Measurements from ENCODE around the gene SPRY4. TPM values are rescaled to one million over a fixed set of nuclear protein-coding genes. Genes with fewer than 3 reads are reported as not detected.
"Not testable (repeated sequence)": the region's sequence is repeated elsewhere in the genome, so short reads cannot be mapped to it uniquely, and the experiment has no call there.

Gene SPRY4
- total RNA-seq, 1 donor from 2014 or later: 74.2 TPM

DNA sequence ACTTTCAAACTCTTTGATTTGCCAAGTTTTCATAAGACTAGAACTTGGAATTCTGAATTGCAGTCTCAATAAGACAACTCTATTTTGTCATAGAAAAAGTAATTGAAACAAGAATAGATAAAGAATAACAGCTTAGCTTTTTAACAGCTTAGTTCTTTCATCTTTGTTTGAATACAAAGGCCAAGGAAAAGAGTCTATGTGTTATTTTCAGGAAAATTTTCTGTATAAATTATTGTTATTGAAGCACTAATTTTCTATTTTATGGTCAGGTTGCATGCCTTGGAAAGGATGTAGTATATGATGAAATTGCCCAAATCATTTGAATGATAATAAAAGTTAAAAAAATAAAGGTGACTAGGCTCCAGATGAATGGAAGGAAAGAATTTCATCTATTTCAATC is 25.2 kb upstream of the SPRY4 start:
- TF ChIP-seq, protein P1, sequence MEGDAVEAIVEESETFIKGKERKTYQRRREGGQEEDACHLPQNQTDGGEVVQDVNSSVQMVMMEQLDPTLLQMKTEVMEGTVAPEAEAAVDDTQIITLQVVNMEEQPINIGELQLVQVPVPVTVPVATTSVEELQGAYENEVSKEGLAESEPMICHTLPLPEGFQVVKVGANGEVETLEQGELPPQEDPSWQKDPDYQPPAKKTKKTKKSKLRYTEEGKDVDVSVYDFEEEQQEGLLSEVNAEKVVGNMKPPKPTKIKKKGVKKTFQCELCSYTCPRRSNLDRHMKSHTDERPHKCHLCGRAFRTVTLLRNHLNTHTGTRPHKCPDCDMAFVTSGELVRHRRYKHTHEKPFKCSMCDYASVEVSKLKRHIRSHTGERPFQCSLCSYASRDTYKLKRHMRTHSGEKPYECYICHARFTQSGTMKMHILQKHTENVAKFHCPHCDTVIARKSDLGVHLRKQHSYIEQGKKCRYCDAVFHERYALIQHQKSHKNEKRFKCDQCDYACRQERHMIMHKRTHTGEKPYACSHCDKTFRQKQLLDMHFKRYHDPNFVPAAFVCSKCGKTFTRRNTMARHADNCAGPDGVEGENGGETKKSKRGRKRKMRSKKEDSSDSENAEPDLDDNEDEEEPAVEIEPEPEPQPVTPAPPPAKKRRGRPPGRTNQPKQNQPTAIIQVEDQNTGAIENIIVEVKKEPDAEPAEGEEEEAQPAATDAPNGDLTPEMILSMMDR (IDR thresholded peaks at IDR 0.05; ENCODE audit: unreplicated experiment): no peak
- no peak overlapping the region for H3K27ac Mint-ChIP-seq (ENCODE audit: unreplicated experiment)
- H3K36me3 Mint-ChIP-seq (ENCODE audit: low read depth, unreplicated experiment): peaks cover 11% of the 10 kb centered on the region
- H3K27me3 Mint-ChIP-seq (ENCODE audit: unreplicated experiment): peaks cover 1% of the 10 kb centered on the region
- no peak overlapping the region for H3K4me3 Mint-ChIP-seq (ENCODE audit: unreplicated experiment)
- no peaks in the 10 kb centered on the region for H3K9me3 Mint-ChIP-seq (ENCODE audit: unreplicated experiment)
- DNase-seq (ENCODE audit: low spot score): no peak
- H3K4me1 Mint-ChIP-seq (ENCODE audit: unreplicated experiment): peaks cover 9% of the 10 kb centered on the region

DNA sequence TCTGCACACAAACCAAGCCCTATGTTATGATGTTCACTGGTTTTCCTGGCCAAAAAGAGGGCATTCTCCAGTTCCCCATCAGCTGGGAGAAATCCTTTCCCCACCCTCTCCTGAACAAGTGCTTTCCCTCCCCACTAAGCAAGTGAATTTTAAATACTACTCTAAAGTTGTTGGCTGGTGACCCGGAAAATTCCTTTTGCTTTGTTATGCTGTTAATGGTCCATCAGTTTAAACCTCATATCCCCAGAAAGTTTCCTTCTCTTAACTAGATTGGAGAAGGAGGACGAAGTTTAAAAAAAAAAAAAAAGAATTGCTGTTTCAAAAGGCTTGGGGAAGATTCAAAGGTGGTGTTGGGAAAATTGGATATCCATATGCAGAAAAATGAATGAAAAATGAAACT is 21.9 kb upstream of the SPRY4 start:
- H3K27me3 Mint-ChIP-seq (ENCODE audit: unreplicated experiment): peaks cover 5% of the 10 kb centered on the region
- H3K27ac Mint-ChIP-seq (ENCODE audit: unreplicated experiment): no peak overlapping the region
- H3K4me1 Mint-ChIP-seq (ENCODE audit: unreplicated experiment): peaks cover 8% of the 10 kb centered on the region
- no peak for DNase-seq (ENCODE audit: low spot score)
- no peak overlapping the region for H3K4me3 Mint-ChIP-seq (ENCODE audit: unreplicated experiment)
- H3K36me3 Mint-ChIP-seq (ENCODE audit: low read depth, unreplicated experiment): peaks cover 27% of the 10 kb centered on the region
- TF ChIP-seq, protein P1 (IDR thresholded peaks at IDR 0.05; ENCODE audit: unreplicated experiment): no peak
- H3K9me3 Mint-ChIP-seq (ENCODE audit: unreplicated experiment): peaks cover 7% of the 10 kb centered on the region

- not testable (repeated sequence) for H3K4me1 Mint-ChIP-seq (ENCODE audit: unreplicated experiment)
Measured at GRCh38 chr5:142344915-142345314, 20.1 kb upstream of the SPRY4 start.

GRCh38 chr5:142343531-142343930 is 18.7 kb upstream of the SPRY4 start:
- Mint-ChIP-seq H3K36me3 (ENCODE audit: low read depth, unreplicated experiment) (peaks cover 27% of the 10 kb centered on the region), H3K9me3 (ENCODE audit: unreplicated experiment) (peaks cover 7% of the 10 kb centered on the region), H3K27me3 (ENCODE audit: unreplicated experiment) (peaks cover 4% of the 10 kb centered on the region), H3K27ac (ENCODE audit: unreplicated experiment) (no peak overlapping the region), H3K4me3 (ENCODE audit: unreplicated experiment) (peak overlapping the region; percentile 39), H3K4me1 (ENCODE audit: unreplicated experiment) (peaks cover 10% of the 10 kb centered on the region)
- no peak for DNase-seq (ENCODE audit: low spot score)
- TF ChIP-seq, protein P1 (IDR thresholded peaks at IDR 0.05; ENCODE audit: unreplicated experiment): no peak

More at GRCh38 chr5:142344915-142345314, 20.1 kb upstream of the SPRY4 start:
- DNase-seq (ENCODE audit: low spot score); H3K27ac Mint-ChIP-seq (ENCODE audit: unreplicated experiment); H3K27me3 Mint-ChIP-seq (ENCODE audit: unreplicated experiment); H3K9me3 Mint-ChIP-seq (ENCODE audit: unreplicated experiment): not testable (repeated sequence)
- Mint-ChIP-seq H3K4me3 (ENCODE audit: unreplicated experiment) (peak overlapping the region; percentile 29), H3K36me3 (ENCODE audit: low read depth, unreplicated experiment) (peaks cover 27% of the 10 kb centered on the region)

GRCh38 chr5:142342128-142342981 is 17.5 kb upstream of the SPRY4 start:
- peaks cover 7% of the 10 kb centered on the region for H3K9me3 Mint-ChIP-seq (ENCODE audit: unreplicated experiment)
- peaks cover 27% of the 10 kb centered on the region for H3K36me3 Mint-ChIP-seq (ENCODE audit: low read depth, unreplicated experiment)
- H3K4me1 Mint-ChIP-seq (ENCODE audit: unreplicated experiment): peaks cover 10% of the 10 kb centered on the region
- no peak overlapping the region for H3K4me3 Mint-ChIP-seq (ENCODE audit: unreplicated experiment)
- DNase-seq (ENCODE audit: low spot score): no peak
- peak overlapping the region; percentile 30 for H3K27ac Mint-ChIP-seq (ENCODE audit: unreplicated experiment)
- TF ChIP-seq, protein P1 (IDR thresholded peaks at IDR 0.05; ENCODE audit: unreplicated experiment): no peak
- peaks cover 4% of the 10 kb centered on the region for H3K27me3 Mint-ChIP-seq (ENCODE audit: unreplicated experiment)
